HG03571 (cell line): ENCODE results near the gene CCDC177.
"Not testable (repeated sequence)": the region's sequence is repeated elsewhere in the genome, so short reads cannot be mapped to it uniquely, and the experiment has no call there.

ENCODE experiments used
- ATAC-seq: cut with Tn5 transposase; IDR thresholded peaks from one replicate; pipeline ENCODE4 v1.9.1; 2021; ENCODE audit not compliant: unreplicated experiment

CCDC177 gene

DNA sequence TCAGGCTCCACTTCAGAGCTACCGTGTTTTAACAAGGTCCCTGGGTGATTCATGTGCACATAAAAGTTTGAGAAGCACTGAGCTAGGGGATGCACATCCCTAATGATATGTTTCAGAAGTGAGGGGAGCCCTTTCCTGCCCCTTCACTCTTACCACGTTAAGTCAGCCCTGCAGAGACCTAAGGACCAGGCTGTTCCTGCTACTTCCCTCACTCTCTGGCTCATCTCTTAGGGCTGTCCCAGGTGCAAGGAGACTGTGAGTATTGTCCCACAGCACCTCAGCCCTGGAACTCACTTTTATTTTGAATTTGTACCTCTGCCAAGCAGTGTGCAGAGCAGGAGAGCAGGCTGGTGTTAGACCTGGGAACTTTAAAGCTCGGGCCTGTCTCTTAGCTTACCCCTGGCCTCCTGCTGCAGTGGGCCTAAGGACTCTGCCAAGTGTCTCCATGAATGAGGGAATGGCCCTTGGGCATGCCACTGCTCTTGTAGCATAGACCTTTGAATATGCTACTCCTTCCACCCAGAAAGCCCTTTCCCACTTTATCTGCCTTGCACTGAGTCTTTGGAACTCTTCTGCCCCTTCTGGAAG, 25.7 kb upstream of the CCDC177 start:
- ATAC-seq = no peak

DNA sequence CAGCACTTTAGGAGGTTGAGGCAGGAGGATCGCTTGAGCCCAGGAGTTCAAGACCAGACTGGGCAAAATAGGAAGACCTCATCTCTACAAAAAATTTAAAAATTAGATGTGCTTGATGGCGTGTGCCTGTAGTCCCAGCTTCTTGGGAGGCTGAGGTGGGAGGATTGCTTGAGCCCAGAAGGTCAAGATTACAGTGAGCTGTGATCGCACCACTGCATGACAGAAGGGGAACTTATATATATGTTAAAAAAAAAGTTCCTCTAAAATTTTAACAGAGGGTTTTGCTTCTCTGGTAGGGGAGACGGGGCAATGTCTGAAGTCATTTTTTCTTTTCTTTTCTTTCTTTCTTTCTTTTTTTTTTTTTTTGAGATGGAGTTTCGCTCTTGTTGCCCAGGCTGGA, 24.8 kb upstream of the CCDC177 start:
- ATAC-seq = not testable (repeated sequence)

DNA sequence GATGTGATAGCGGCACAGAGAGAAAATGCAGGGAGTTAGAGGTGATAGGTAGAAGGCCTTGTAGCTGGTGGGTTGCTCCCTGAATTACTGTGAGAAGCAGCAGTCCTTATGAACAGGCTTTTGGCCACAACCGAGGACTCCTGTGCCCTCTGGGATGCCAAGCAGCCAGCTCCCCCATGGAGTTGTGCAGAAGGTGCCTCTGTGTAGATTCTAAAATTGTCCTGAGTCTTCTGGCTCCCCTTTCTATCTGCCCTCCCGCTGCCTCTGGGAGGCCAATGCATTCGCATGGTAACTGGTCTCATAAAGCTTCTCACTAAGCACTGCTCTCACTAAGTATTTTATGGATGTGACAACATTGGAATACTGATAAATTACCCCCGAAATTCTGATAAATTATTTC, 20.7 kb upstream of the CCDC177 start:
- no peak for ATAC-seq

DNA sequence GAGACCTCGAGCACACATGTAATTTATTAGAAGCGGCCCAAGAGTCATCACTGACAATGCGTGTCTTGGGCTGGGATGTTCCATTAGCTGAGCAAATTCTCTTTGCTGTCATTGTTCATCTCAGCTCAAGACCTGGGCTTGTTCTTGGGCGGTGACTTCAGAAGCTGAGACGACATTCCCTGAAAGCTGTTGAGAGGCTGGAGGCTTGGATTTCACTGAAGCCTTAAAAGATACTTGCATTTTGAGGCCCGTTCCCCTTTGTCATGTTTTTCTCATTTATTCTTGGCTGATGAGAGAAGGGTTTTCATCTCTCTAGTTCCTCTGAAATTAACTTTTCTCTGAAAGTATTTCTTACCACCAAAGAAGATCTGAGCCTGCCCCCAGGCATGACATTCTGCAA, 20.2 kb upstream of the CCDC177 start:
- no peak for ATAC-seq

DNA sequence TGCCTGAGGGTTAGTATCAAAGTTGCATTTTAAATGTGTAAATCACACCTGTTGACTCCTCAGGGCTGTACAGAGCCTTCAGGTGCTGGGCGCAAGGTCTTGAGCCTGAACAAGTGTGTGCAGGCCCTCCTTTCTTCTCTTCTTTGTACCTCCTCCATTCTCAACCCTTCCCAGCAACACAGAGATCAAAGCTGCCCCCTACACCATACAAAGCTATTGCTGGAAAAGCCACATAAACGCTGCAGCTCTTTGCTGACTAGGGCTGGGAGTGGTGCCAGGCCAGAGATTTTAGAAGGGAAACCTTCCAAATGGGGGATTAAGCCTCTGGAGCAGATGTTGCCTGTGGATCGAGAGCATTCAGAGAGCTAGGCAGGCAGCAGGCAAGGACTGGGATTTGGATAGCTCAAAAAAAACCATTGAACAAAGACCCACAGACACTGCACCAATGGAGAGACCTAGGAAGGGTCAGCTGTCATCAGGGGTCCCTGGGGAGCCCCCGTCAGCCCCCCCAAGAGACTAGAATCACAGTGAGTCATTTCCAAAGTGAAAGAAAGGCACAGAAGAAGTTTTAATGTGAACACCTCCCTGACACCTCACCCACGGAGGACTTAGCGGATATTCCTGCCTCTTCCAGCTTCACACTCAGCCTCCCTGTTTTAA, 18.5 kb upstream of the CCDC177 start:
- ATAC-seq = no peak

DNA sequence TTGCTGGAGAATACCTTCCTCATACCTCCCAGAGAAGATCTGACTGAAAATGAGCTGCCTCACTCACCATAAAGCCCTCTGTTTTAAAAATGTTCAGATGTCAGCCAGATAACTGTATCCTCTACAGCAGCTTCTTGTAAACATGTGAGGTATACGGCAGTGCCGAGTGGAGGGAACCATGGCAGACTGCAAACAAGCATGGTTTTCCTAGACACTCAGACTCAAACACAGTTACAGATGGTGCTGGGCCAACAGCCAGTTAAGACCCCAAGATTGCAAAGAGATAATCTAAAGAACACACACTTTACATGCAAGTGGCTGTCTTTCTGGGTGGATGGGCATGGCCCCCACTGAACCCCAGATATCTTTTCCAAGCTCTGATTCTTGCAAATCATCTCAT, 16.6 kb upstream of the CCDC177 start:
- ATAC-seq = no peak

DNA sequence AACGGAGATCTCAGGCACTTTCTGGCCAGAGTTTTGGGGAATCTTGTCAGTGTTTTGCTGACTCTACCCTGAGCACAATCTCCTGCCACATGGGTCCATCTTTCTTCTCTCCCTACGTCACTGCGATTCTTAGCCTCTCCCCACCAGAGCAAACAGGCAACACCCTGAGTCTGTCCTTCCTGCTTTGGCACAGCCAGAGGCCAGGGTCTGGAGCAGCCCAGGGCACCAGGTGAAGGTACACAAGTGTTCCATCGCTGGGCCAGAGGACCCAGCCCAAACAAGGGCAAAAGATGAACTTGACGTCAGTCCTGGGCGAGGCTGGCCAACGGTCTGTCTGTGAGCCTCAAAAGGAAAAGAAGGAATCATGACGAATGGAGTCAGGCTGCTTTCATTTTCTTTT, 12.7 kb upstream of the CCDC177 start:
- ATAC-seq = no peak

DNA sequence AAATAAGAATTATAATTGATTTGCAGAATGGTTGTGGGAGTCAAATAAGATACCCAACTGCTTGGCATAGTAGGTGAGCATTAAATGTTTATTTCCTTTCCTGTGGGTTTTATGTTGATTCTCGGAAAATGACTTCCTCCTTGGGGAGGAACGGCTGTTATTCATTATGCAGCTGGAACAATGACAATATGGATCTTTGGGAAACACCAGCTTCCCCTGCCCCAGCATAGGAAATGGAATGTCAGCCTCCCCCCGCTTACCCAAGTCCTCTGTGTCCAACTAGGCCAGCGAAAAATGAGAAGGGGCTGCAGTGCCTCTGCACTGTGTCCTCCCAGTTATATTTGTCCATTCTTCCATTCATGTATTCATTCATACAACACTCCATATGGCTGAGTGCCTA, 11.7 kb upstream of the CCDC177 start:
- ATAC-seq = no peak

DNA sequence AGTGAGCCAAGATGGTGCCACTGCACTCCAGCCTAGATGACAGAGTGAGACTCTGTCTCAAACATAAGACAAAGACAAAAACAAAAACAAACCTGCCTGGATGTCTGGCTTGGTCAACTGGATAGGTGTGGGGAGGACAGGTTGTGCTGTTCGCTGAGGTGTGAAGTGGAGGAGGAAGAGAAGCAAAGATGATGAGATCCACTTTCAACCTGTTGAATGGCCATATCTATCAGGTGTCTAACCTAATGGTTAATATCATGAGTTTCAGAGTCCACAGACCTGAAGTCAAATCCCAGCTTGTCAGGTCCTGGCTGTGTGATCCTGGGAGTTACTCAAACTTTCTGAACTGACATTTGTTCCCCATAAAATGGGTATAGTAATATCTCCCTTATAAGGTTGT, 9.7 kb upstream of the CCDC177 start:
- no peak for ATAC-seq

DNA sequence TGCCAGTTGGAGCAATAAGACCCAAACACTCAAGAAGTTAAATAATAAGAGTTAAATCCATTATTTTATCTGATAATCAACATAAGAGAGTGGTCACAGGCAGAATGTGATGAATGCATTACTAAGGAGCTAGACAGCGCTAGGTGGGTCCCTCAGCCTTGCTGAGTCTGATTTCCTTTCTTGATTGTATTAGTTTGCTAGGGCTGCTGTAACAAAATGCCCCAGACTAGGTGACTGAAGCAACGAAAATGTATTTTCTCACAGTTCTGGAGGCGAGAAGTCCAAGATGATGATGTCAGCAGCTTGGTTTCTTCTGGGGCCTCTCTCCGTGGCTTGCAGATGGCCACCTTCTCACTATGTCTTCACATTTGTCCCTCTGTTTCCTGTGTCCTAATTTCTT, 8.2 kb upstream of the CCDC177 start:
- ATAC-seq = no peak

DNA sequence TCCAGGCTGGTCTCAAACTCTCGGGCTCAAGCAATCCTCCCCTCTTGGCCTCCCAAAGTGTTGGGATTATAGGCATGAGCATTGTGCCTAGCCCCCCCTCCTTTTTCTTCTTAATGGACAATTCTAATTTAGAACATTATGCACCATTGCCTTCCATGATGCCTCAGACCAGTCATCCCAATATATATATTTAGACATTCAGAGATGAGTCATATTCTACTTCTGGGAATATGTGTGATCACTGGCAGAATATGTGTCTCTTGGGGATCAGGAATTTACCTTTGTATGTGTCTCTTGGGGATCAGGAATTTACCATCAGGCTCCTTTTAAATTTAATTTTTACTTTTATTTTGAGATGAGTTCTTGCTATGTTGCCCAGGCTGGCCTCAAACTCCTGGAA, 7.5 kb upstream of the CCDC177 start:
- no peak for ATAC-seq

DNA sequence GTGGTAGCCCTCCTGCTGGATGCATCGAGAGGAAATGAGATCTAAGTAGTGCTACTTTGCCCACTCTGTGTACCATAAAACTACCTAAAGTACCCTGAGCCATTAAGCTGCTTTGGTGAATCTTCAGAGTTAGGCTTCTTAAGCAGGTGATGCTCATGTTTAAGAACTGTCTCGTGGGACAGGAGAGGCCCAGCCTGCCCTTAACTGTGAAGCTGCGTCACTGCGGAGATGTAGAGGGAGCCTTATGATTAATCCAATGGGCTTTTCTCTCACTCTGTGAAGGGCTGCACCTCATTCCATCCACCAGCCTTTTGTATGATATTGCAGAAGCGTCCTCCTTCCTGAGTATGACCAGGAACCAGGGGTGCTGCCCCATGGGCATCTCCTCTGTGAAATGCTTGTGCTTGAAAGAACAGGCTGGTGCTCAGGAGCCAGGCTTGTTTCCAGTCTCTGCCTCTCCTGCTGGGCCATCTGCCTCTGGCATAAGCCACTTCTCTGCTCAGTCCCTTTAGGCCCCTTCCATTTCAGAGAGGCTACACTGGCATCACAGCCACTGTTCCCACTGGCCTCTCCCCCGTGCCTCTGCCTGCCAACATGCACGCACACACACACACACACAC, 6.8 kb upstream of the CCDC177 start:
- no peak for ATAC-seq

DNA sequence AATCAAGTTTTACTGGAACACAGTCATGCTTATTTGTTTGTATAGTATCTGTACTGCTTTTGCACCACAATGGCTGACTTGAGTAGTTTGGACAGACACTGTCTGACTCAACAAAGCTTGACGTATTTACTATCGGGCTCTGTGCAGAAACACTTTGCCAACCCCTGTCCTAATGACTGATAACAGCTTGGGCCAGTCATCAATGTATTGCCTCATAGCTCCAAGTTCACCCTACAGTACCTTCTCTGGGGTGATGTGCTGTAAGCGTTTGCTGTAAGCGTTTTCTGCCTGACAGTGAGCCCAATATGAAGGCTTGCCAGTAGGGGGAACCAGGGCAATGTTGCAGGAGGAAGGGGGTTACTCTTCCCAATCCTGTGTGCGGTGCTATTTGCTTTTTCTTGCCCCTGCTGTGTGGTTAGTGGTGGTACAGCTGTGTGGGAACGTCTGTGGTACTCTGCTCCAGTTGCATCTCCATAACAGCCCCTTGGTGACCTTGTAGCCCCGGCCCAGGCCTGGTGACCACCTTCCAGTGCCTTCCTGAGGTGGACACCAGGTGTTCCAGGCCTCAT, 5.4 kb upstream of the CCDC177 start:
- no peak for ATAC-seq

DNA sequence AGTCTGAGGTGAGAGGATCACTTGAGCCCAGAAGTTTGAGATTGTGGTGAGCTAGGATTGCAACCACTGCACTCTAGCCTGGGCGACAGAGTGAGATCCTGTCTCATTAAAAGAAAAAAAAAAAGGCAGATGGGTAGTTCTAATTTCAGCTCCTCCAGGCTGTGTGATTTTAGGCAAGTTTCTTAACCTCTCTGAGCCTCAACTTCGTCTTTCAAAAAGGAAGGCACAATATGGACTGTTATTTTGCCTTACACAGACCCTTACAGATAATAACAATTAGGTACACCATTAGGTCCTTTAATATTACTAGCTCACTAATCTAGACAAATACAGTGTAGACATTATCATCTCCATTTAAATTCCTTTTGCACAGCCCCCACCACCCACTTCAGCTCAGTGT, 4.8 kb upstream of the CCDC177 start:
- no peak for ATAC-seq

DNA sequence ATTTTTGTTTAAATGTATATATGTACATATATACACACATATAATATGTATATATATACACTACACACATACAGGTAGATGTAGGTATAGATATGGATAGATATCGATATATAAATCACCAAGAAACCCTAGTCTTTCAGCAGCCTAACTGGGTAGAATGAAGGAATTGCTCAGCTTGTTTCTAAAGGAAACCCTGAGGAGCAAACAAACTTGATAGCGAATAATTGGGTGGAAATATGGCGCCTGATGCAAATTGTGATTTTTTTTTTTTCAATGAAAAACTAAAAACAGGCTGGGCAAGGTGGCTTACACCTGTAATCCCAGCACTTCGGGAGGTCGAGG, 254 bp upstream of the CCDC177 start:
- no peak for ATAC-seq

DNA sequence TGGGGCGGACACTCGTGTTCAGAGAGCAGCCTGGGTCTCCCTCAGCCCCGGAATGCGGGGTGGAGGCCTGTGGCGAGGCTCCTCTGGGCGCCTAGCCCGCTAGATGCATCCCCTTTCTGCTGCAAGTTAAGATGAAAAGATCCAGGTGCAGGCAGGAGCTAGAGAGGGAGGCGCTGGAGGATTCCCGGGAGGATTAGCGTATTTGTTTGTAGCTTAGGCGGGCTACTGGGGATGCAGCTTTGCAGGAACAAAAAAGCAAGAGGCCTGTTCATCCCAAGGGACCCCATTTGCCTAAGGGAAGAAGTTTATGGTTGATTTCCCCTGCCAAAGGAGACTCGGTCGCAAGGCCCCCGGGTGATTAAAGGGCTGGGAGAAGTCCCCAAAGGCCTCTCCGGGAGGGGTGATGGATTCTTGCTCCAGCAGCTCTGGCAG, 824 bp downstream of the CCDC177 start:
- ATAC-seq = no peak

DNA sequence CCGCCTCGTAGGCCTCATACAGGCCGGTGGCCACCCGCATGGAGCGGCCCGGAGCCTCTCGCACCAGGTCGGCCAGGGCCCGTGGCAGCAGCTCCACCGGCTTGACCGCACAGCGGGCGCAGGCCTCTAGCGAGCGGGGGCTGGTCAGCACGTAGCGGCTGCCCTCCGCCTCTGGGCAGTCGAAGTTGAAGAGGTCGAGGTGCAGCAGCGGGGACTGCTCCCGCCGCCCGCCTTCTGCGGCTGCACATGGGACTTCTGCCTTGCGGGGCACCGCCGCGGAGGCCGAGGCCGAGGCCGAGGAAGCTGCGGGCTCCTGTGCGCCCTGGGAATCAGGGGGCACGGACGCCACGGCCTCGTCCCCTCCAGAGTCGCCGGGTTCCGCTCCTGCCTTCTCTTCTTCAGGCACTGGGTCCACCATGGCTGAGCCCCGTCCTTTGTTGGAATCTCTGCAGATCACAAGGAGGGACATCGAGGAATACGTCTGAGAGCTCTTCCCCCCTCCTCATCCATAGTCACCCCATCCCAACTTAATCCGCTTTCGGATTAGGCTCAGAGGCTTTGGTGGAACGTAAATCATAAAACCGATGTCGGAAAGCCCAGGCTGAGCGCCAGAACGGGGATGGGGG, 1.4 kb downstream of the CCDC177 start:
- ATAC-seq = no peak

DNA sequence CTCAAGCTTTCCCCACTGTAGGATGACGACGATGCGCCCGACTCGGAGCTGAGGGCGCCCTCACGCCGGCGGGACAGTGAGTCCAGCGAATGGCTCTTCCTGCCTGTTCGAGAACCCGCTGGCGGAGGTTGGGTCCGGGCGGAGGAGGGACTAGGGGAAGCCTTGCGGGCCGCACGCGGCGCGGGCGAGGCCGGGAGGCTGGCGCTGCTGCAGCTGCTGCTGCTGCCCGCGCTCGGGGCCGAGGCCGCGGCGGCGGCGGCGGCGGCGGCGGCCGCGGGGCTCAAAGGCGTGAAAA, 1.9 kb downstream of the CCDC177 start:
- no peak for ATAC-seq

DNA sequence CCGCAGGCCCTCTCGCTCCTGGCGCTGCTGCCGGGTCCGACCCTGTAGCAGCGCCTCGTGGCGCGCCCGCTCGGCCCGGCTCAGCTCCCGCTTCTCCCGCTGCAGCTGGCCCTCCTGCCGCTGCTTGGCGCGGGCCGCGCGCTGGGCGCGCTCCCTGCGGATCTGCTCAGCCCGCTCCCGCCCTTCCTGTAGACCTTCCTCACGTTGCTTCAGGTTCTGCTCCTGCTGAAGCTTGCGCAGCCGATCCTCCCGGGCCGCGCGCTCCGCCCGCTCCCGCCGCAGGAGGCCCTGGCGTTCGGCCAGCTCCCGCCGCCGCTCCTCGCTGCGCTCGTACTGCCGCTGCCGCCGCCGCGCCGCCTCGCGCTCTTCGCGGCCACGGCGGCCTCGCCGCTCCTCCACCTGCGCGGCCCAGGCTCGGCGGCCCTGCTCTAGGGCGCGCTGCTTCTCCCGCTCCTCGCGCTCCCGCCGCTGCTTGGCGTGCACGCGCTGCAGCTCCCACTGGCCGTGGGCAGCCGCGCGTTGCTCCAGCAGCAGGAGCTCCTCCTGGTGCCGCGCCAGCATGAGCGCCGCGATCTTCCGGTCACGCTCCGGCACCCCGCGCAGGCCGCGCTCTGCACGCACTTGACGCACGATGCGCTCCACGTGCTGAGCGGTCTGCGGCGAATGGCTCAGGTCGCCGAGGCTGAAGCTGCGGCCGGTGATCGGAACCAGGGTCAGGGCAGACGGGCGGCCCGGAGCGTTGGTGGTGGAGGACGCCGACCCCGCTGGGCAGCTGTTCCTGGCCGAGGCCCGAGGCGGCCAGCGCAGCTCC, 2.4 kb downstream of the CCDC177 start:
- ATAC-seq = no peak

DNA sequence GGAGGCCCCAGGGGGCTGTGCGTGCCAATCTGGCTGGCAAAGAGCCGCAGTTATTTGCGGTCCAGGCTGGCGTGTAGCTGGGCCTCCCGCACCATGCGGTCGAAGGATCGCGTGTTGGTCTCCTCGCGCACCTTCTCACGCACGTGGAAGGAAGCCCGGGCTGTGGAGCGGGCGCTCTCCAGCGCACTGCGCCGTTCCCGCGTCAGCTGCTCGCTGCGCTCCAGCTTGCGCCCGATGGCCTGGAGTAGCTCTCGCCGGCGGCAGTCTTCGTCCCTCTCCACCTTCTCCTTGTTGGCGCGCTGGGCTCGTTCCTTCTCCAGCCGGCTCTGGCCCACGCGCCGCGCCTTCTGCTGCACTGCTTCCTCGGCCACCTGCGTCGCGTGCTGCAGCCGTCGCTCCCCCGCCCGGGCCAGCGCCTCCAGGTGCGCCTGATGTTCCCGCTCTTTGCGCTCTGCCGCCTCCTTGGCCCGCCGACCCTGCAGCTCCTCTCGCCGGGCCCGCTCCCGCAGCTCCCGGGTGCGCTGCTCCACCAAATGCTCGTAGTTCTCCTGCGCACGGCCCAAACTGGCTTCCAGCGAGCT, 3.1 kb downstream of the CCDC177 start:
- ATAC-seq = no peak

DNA sequence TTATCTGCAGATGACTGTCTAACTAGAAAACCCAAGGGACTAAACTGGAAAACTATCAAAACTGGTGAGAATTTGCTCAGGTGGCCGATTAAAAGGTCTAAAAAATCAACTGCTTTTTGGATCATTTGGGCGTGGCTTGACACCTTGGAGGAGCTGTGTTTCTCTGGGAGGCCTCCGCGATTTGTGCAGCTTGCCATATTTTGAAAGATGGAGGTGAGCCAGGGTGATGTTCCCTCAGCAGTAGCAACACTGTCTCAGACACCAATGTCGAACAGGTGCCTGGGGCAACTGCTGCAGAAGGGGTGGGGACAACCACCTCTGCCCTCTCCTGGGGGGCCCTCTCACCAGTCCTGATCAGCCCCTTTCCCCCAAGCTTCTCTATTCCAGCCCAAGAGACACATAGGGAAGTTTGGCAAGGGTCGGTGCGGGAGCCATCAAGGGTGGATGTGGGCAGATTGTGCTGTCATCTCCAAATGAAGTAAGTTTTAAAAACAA, 3.8 kb downstream of the CCDC177 start:
- no peak for ATAC-seq
